HEK293T (cell line): Measurements from ENCODE around the gene SMIM7.

Source experiments
- CTBP1 ChIP-seq: fragments of 450-650 bp; IDR thresholded peaks from 2 replicates; pipeline ENCODE4 v1.6.1; 2016; ENCODE audit warnings: borderline replicate concordance
- ELF4 ChIP-seq: fragments of 450-650 bp; IDR thresholded peaks from 2 replicates; pipeline ENCODE4 v1.6.1; 2017; ENCODE audit warnings: antibody characterized with exemption
- FOXA1 ChIP-seq: fragments of 450-650 bp; IDR thresholded peaks from 2 replicates; pipeline ENCODE4 v1.6.1; 2016; ENCODE audit warnings: mild to moderate bottlenecking
- FOXK2 ChIP-seq: fragments of 450-650 bp; IDR thresholded peaks from 2 replicates; pipeline ENCODE4 v1.6.1; 2016; ENCODE audit warnings: mild to moderate bottlenecking
- FOXM1 ChIP-seq: fragments of 450-650 bp; IDR thresholded peaks from 2 replicates; pipeline ENCODE4 v1.6.1; 2017; ENCODE audit warnings: mild to moderate bottlenecking, borderline replicate concordance
- HDGF ChIP-seq: fragments of 450-650 bp; IDR thresholded peaks from 2 replicates; pipeline ENCODE4 v1.6.1; 2017; ENCODE audit warnings: antibody characterized with exemption, borderline replicate concordance
- LEF1 ChIP-seq: fragments of 450-650 bp; IDR thresholded peaks from 2 replicates; pipeline ENCODE4 v1.6.1; 2017; ENCODE audit warnings: mild to moderate bottlenecking, borderline replicate concordance
- PKNOX1 ChIP-seq: fragments of 450-650 bp; IDR thresholded peaks from 2 replicates; pipeline ENCODE4 v1.6.1; 2016
- SP1 ChIP-seq: fragments of 450-650 bp; IDR thresholded peaks from 2 replicates; pipeline ENCODE4 v1.6.1; 2017
- SUZ12 ChIP-seq: fragments of 450-650 bp; IDR thresholded peaks from 2 replicates; pipeline ENCODE4 v1.6.1; 2016; ENCODE audit warnings: mild to moderate bottlenecking
- ZNF384 ChIP-seq: fragments of 450-650 bp; IDR thresholded peaks from 2 replicates; pipeline ENCODE4 v1.6.1; 2016

- TF ChIP-seq SP1 (no peak), FOXM1 (no peak), CTBP1 (no peak), FOXK2 (no peak), FOXA1 (no peak), LEF1 (no peak), PKNOX1 (no peak), SUZ12 (no peak), HDGF (no peak), ELF4 (no peak), ZNF384 (no peak)
These were observed 33.1 kb downstream of the SMIM7 start for GRCh38 chr19:16626796-16627192.
